CD4-positive, alpha-beta T cell treated with Interleukin-6 for 4 hours (primary cell): ENCODE data around the gene TPK1.
"Not testable (repeated sequence)": the region's sequence is repeated elsewhere in the genome, so short reads cannot be mapped to it uniquely, and the experiment has no call there.

Source experiments
- DNase-seq: peaks from one replicate; pipeline ENCODE4 v3.0.0-alpha.2; 2020; ENCODE audit warnings: mixed read lengths

TPK1 gene

DNA sequence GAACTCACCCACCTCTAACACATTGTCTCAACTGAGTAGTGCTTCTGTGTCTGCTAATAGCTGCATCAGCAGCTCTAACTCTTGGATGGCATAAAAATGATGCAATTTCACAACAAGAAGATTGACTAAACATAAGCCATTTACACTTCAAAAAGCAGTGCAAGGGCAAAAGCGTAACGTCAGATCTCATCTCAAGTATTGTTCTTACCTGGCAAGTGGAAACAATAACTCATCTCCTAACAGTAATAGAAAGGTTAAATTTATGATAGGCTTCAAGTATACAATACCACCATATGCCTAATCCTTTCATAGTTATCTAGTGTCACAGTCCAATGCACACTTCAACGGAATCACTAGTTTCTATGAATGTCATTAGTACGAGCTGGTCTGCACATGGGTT lies 14.8 kb downstream of the TPK1 start:
- no peak for DNase-seq

DNA sequence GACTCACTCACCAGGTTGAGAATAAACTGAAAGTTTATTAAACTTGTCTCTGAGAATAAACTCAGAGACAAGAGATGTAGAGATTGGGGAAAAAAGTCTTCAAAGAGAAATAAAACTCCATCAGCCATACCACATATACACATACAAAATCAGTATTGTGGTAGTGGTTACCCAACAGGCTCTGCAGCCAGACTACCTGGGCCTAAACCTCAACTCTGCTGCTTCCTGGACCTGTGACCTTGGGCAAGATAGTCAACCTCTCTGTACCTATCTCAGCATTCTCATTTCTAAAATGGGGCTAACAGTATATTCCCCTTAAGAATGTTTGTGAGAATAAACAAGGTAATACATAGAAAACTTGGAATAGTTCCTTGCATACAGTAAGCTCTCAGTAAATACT lies 15.3 kb downstream of the TPK1 start:
- DNase-seq = peak; percentile 35

DNA sequence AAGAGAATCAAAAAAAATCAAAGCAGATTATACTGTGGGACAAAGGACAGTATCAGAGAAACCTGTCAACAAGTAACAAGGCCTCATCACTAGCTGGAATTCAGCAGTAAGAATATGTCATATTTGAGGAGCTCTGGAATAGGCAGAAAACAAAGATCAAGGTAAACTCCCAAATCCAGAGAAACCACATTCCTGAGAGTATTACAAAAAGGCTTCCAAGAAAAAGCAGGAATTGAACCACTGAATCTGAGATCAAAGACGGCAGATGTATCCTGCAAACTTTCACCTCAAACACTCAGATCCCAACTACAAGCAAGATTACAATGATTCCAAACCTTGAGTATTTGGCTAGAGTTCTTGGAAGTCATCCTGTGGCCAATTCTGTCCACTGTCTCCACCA lies 16.3 kb downstream of the TPK1 start:
- no peak for DNase-seq

GRCh38 chr7:144818511-144818910 lies 17.3 kb downstream of the TPK1 start:
- DNase-seq = peak; percentile 65

DNA sequence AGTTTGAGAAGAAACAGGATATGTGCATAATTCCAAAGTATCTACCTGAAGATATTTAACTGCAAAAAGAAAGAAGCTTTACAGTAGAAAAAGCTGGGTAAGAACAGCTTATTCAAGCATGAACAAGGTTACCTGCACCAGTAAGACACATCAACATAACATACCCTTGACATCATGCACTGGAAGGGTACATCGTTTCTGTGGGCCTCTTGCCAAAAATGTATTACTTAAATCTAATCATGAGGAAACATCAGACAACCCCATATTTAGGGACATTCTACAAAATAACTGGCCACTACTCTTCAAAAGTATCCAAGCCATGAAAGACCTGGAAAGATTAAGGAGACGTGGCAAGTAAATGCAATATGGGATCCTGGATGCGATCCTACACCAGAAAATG lies 18.9 kb downstream of the TPK1 start:
- no peak for DNase-seq

GRCh38 chr7:144814299-144814698 lies 21.6 kb downstream of the TPK1 start:
- no peak for DNase-seq

DNA sequence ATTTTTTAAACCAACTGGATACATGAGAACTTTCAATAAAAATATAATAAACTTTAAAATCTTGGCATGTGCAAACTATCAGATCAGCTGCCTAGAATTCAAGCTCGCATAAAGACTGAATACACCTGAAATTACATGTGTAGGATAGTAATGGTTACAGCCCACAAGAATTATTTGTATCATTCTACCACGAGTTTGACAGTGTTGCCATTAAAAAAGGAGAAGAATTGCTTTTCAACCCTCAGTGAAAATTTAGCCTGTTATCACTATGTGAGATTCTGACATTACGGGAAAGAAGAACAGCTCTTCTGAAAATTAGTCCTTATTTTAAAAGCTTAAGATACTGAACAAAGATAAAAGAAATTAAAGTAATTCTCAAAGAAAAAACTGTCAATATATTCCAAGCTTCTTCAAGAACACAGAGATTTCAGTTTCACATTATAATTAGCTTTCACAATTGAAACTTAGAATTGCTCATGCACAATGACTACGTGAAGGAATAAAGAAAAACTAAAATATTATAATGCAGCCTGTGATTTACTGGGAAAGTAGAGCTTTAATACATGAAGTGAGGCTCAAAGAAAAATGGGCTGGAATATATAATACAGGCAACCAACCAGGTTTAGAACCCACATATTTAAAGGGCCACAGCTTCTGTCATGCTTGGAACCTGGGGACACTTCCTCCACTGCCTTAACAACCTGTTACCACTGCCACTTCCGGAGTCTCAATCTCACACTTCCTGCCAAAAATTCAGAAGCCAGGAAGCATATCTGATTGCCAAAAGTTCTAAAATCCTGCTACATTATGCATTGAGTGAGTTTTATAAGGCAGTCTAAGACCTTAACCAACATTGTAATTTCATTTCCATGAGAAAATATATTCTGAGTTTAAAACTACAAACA lies 23.2 kb downstream of the TPK1 start:
- DNase-seq = peak; percentile 68

GRCh38 chr7:144805627-144806239 lies 30.1 kb downstream of the TPK1 start:
- no peak for DNase-seq

DNA sequence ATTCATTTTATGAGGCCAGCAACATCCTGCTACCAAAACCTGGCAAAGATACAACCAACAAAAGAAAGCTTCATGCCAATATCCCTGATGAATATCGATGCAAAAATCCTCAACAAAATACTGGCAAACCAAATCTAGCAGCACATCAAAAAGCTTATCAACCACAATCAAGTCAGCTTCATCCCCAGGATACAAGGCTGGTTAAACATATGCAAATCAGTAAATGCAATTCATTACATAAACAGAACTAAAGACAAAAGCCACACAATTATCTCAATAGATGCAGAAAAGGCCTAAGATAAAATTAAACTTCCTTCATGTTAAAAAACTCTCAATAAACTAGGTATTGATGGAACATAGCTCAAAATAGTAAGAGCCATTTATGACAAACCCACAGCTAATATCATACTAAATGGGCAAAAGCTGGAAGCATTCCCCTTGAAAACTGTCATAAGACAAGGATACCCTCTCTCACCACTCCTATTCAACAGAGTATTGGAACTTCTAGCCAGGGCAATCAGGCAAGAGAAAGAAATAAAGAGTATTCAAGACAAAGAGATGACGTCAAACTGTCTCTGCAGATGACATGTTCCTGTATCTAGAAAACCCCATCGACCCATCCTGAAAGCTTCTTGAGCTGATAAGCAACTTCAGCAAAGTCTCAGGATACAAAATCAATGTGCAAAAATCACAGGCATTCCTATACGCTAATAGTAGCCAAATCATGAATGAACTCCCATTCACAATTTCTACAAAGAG lies 35.0 kb downstream of the TPK1 start:
- not testable (repeated sequence) for DNase-seq

DNA sequence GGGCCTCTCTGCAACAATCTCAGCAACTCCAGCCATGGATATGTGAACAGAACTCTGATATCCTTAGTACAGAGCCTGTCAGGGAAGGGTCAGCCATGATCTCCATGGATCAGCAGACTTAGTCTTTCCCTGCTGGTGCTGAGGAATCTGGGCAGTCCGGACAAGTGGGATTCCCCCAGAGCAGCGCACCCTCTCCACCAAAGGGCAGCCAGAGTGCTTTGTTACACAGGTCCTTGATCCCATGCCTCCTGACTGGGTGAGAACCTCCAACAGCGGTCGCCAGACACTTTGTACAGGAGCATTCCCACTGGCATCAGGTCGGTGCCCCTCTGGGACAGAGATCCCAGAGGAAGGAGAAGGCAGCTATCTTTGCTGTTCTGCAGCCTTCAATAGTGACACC lies 38.9 kb downstream of the TPK1 start:
- no peak for DNase-seq

- no peak for DNase-seq
Observed at GRCh38 chr7:144792050-144792449, 43.8 kb downstream of the TPK1 start.

DNA sequence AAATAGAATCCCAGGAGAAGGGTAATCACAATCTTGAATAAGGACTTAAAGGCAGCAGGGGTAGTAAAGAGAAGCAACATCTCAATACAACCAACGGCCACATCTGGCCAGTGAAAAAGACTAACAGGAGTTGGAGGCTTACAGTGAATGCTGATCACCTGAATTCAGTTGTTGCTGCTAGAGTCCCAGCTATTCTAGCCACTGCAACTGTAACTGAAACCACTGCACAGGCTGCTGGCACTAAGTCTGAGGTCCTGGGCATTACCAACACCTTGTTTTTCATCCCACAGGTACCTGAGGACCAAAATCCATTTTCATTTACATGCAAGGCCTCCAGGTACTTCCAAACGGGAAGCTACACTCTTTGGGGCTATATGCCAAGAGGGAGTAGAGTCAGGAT lies 44.4 kb downstream of the TPK1 start:
- no peak for DNase-seq

DNA sequence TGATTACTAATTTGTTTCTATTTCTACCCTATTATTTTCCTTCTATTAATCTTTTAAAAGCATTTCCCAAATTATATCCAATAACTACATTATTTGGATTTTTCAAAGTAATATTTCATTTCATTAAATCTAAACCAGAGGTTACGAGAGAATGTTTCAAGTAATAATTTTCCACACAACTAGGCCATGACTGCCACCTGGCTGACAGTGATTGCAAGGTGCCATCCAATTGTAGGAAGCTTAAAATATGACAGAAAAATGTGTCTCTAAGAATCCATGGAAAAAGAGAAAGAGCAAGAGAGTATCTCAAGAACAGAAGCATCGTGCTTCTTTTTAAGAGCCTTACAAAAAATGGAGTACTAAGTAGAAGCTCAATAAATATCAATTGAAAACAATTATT lies 48.7 kb downstream of the TPK1 start:
- DNase-seq = no peak

DNA sequence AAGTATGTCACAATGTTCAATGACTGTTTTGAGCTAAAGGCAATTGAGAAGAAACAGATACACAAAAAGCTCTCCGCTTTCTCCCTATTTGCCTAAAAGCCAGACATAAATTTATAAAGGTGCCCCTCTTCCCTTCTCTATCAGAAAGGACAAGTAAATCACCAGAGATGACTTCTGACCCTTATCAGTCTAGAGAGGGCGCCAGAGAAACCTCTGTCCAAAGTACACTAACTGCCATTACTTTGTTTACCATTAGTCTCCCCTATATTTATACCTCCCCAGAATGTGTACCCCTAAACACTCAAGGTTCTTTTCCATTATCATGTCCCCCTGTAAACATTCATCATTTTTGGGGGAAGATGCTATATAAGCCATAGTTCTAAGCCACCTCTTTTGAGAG lies 49.3 kb downstream of the TPK1 start:
- peak; percentile 32 for DNase-seq

- no peak for DNase-seq
Observed at GRCh38 chr7:144786079-144786478, 49.8 kb downstream of the TPK1 start.

- DNase-seq = no peak
Observed at GRCh38 chr7:144785521-144785920, 50.3 kb downstream of the TPK1 start.

GRCh38 chr7:144784943-144785342 lies 50.9 kb downstream of the TPK1 start:
- no peak for DNase-seq

DNA sequence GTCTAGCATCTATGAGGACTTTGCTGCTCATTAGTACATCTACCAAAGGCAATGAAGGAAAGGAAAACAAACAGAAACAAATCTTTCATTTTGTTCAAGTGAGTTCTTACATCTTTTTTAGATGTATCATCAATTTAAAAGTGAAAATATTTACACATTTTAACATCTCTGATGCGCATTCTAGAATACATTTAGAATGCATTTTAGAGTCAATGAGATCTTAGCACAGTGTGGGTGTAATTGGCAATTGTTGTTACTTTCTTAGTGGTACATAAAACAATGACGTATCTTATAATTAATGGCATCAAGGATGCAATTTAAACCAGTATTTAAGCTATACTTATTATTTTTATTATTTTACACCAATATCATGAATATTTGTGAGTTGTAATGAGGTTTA lies 51.4 kb downstream of the TPK1 start:
- DNase-seq = no peak

- DNase-seq = no peak
Observed at GRCh38 chr7:144782883-144783282, 53.0 kb downstream of the TPK1 start.

GRCh38 chr7:144780071-144780608 lies 55.7 kb downstream of the TPK1 start:
- DNase-seq = no peak

- not testable (repeated sequence) for DNase-seq
Observed at GRCh38 chr7:144777889-144778288, 58.0 kb downstream of the TPK1 start.

GRCh38 chr7:144777005-144777839 lies 58.6 kb downstream of the TPK1 start:
- DNase-seq = no peak
